Osteocyte (in vitro differentiated cells): ENCODE measurements around the gene PYHIN1. TPM values are rescaled to one million over a fixed set of nuclear protein-coding genes. Genes with fewer than 3 reads are reported as not detected.

Source experiments
- DNase-seq: peaks from one replicate; pipeline ENCODE4 v3.0.0; 2021; ENCODE audit warnings: mixed read lengths; ENCODE audit not compliant: unreplicated experiment; ENCODE audit errors: extremely low spot score
- H3K27ac Mint-ChIP-seq: one replicate; pipeline ENCODE4 v1.8.0; 2021; ENCODE audit warnings: mild to moderate bottlenecking, mixed read lengths; ENCODE audit not compliant: unreplicated experiment
- H3K27me3 Mint-ChIP-seq: one replicate; pipeline ENCODE4 v1.8.0; 2021; ENCODE audit warnings: mixed read lengths; ENCODE audit not compliant: unreplicated experiment
- H3K36me3 Mint-ChIP-seq: one replicate; pipeline ENCODE4 v1.8.0; 2021; ENCODE audit warnings: mixed read lengths; ENCODE audit not compliant: unreplicated experiment
- H3K4me1 Mint-ChIP-seq: one replicate; pipeline ENCODE4 v1.8.0; 2021; ENCODE audit warnings: mixed read lengths; ENCODE audit not compliant: unreplicated experiment
- H3K4me3 Mint-ChIP-seq: one replicate; pipeline ENCODE4 v1.8.0; 2021; ENCODE audit warnings: mild to moderate bottlenecking, moderate library complexity, mixed read lengths; ENCODE audit not compliant: unreplicated experiment
- H3K9me3 Mint-ChIP-seq: one replicate; pipeline ENCODE4 v1.8.0; 2021; ENCODE audit warnings: mixed read lengths; ENCODE audit not compliant: unreplicated experiment
- total RNA-seq: library from RNA; stranded (reverse); gene quantifications from 2 replicates; pipeline ENCODE4 v1.2.1, GENCODE V29; 2021
- TF ChIP-seq, protein P1 (sequence below): fragments of 200-600 bp; sonication (generic); IDR thresholded peaks from 2 replicates; pipeline ENCODE4 v1.5.0; 2021; ENCODE audit warnings: antibody characterized with exemption, mild to moderate bottlenecking, moderate library complexity

The PYHIN1 gene
- total RNA-seq, 1 donor from 2014 or later: not detected

DNA sequence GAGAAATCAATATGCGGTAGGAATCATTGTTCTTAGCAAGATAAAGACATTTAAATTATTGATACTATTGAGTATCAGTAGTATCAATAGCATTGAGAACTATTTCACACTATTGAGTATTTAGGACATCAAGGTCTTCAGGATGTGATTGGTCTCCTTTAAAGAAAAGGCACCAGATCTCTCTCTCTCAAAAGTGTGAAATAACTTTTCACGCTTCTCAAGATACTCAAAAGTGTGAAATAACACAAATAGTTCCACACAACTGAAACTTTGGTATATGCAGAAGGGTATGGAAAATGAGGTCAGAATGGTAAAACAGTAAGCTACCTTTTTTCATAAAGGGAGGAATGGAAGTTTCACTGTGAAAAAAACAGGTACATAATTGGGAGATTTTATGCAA is 6.7 kb upstream of the PYHIN1 start:
- Mint-ChIP-seq H3K27ac (no peak overlapping the region), H3K4me1 (no peaks in the 10 kb centered on the region), H3K27me3 (no peaks in the 10 kb centered on the region), H3K36me3 (no peaks in the 10 kb centered on the region), H3K4me3 (no peak overlapping the region), H3K9me3 (peaks cover 5% of the 10 kb centered on the region)
- TF ChIP-seq, protein P1, sequence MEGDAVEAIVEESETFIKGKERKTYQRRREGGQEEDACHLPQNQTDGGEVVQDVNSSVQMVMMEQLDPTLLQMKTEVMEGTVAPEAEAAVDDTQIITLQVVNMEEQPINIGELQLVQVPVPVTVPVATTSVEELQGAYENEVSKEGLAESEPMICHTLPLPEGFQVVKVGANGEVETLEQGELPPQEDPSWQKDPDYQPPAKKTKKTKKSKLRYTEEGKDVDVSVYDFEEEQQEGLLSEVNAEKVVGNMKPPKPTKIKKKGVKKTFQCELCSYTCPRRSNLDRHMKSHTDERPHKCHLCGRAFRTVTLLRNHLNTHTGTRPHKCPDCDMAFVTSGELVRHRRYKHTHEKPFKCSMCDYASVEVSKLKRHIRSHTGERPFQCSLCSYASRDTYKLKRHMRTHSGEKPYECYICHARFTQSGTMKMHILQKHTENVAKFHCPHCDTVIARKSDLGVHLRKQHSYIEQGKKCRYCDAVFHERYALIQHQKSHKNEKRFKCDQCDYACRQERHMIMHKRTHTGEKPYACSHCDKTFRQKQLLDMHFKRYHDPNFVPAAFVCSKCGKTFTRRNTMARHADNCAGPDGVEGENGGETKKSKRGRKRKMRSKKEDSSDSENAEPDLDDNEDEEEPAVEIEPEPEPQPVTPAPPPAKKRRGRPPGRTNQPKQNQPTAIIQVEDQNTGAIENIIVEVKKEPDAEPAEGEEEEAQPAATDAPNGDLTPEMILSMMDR: no peak
- DNase-seq: no peak

DNA sequence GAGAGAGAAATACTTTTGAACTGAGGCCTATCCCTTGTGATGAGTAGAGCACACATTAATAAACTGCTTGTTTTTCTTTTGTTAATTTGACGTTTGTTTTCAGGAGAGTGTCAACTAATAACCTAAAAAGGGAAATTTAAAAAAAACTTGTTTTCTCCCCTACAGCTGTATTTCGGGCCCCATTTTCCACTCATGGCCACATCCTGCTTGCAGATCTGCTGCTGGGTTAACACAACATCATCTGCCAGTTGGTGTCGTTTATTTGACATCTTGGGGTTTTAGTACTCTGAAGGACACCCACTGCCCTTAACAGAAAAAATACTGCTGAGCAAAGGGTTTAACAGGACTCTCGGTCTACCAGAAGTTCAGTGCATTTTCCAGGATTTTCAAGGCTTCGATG is 848 bp upstream of the PYHIN1 start:
- H3K27ac Mint-ChIP-seq: no peak overlapping the region
- no peak overlapping the region for H3K4me3 Mint-ChIP-seq
- no peak for DNase-seq
- no peaks in the 10 kb centered on the region for H3K27me3 Mint-ChIP-seq
- H3K9me3 Mint-ChIP-seq: peaks cover 5% of the 10 kb centered on the region
- TF ChIP-seq, protein P1: no peak
- no peaks in the 10 kb centered on the region for H3K36me3 Mint-ChIP-seq
- no peaks in the 10 kb centered on the region for H3K4me1 Mint-ChIP-seq

- Mint-ChIP-seq H3K27ac (no peak overlapping the region), H3K9me3 (peaks cover 2% of the 10 kb centered on the region), H3K36me3 (no peaks in the 10 kb centered on the region), H3K4me3 (no peak overlapping the region), H3K27me3 (no peaks in the 10 kb centered on the region), H3K4me1 (no peaks in the 10 kb centered on the region)
- TF ChIP-seq, protein P1: no peak
- no peak for DNase-seq
Measured at GRCh38 chr1:158932171-158932570, 819 bp downstream of the PYHIN1 start.

GRCh38 chr1:158933621-158934020 is 2.3 kb downstream of the PYHIN1 start:
- Mint-ChIP-seq H3K4me1 (no peaks in the 10 kb centered on the region), H3K27ac (no peak overlapping the region), H3K36me3 (no peaks in the 10 kb centered on the region), H3K4me3 (no peak overlapping the region), H3K9me3 (no peaks in the 10 kb centered on the region), H3K27me3 (no peaks in the 10 kb centered on the region)
- DNase-seq: no peak
- TF ChIP-seq, protein P1: no peak

DNA sequence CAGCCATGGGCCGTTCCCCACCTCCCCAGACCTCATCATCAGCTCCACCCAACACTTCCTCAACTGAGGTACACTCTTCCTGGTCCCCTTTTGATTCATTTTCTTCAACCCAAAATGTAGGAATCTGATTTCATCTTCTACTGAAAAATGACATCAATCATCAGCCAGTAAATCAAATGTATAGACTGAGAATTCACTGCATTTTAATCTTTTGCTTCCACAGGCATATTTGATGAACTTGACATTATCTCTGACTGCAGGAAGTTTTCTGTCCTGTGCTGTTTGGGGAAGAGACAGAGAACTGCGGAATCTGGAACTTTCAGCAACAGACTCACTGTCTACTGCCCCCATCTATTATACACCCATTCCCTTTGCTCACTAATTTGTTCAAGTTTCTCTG is 7.8 kb downstream of the PYHIN1 start:
- H3K36me3 Mint-ChIP-seq: no peaks in the 10 kb centered on the region
- no peak for DNase-seq
- H3K4me3 Mint-ChIP-seq: no peak overlapping the region
- no peaks in the 10 kb centered on the region for H3K27me3 Mint-ChIP-seq
- no peaks in the 10 kb centered on the region for H3K4me1 Mint-ChIP-seq
- H3K27ac Mint-ChIP-seq: no peak overlapping the region
- TF ChIP-seq, protein P1: no peak
- H3K9me3 Mint-ChIP-seq: no peaks in the 10 kb centered on the region
